Natural killer cell (primary cell): ENCODE data around the gene VIPR1. TPM values are rescaled to one million over a fixed set of nuclear protein-coding genes. Genes with fewer than 3 reads are reported as not detected.

Source experiments
- ATAC-seq, 3 donors: fragments of 150-1000 bp in 2 of 3; fragments of 200-7000 bp in 1 of 3; cut with Tn5 transposase; 1 replicate in 1 of 3; 2 replicates in 2 of 3; pipeline ENCODE4 v1.10.0; 2021; ENCODE audit warnings: mild to moderate bottlenecking in 2 of 3, moderate library complexity in 2 of 3
- DNase-seq, 2 donors: peaks; one replicate each; pipeline versions ENCODE4 v3.0.0 to v3.0.0-alpha.2; 2013 to 2021; ENCODE audit warnings: mixed read lengths in 1 of 2
- H3K27ac ChIP-seq: one replicate; pipeline ENCODE4 v1.5.1; 2013; ENCODE audit warnings: mild to moderate bottlenecking, low read length
- H3K27me3 ChIP-seq: one replicate; pipeline ENCODE4 v1.6.1; 2013; ENCODE audit warnings: low read length; ENCODE audit not compliant: control insufficient read depth, insufficient read depth
- H3K36me3 ChIP-seq: one replicate; pipeline ENCODE4 v1.6.1; 2013; ENCODE audit warnings: low read length; ENCODE audit not compliant: control insufficient read depth, insufficient read depth
- H3K4me1 ChIP-seq: one replicate; pipeline ENCODE4 v1.6.1; 2013; ENCODE audit warnings: low read length; ENCODE audit not compliant: control insufficient read depth, insufficient read depth
- H3K4me3 ChIP-seq: one replicate; pipeline ENCODE4 v1.5.1; 2013; ENCODE audit warnings: low read length
- H3K9me3 ChIP-seq: one replicate; pipeline ENCODE4 v1.6.1; 2013; ENCODE audit warnings: low read length; ENCODE audit not compliant: control insufficient read depth, insufficient read depth
- H3K27ac Mint-ChIP-seq, 2 donors: one replicate each; pipeline ENCODE4 v1.8.0; 2022; ENCODE audit warnings: mild to moderate bottlenecking in 2 of 2, mixed read lengths in 2 of 2, moderate library complexity in 1 of 2
- H3K27me3 Mint-ChIP-seq, 2 donors: one replicate each; pipeline ENCODE4 v1.8.0; 2022; ENCODE audit warnings: low read depth in 2 of 2, mixed read lengths in 2 of 2
- H3K36me3 Mint-ChIP-seq: one replicate; pipeline ENCODE4 v1.8.0; 2022; ENCODE audit warnings: mixed read lengths
- H3K4me1 Mint-ChIP-seq, 2 donors: one replicate each; pipeline ENCODE4 v1.8.0; 2022; ENCODE audit warnings: mixed read lengths in 2 of 2
- H3K4me3 Mint-ChIP-seq: one replicate; pipeline ENCODE4 v1.8.0; 2022; ENCODE audit warnings: mild to moderate bottlenecking, moderate library complexity, mixed read lengths
- H3K9me3 Mint-ChIP-seq, 2 donors: one replicate each; pipeline ENCODE4 v1.8.0; 2022; ENCODE audit warnings: mixed read lengths in 2 of 2
- CTCF ChIP-seq: fragments of 200-600 bp; IDR thresholded peaks from one replicate; pipeline ENCODE4 v1.8.0; 2022; ENCODE audit warnings: antibody characterized with exemption
- WGBS: methylation state at CpG from one replicate; pipeline ENCODE4 v1.1.7; 2013; ENCODE audit warnings: missing lambda C conversion rate; ENCODE audit not compliant: insufficient coverage; 5-methylcytosine and 5-hydroxymethylcytosine counted together
- intact Hi-C: fragments of 100-400 bp; cut with micrococcal nuclease; formaldehyde crosslinking; loops from one replicate; pipeline ENCODE4 v1.14.2; 2022
- total RNA-seq, 4 donors: library from RNA; stranded (reverse); fragments of 120-200 nt in 1 of 4; gene quantifications; one replicate each; pipeline versions ENCODE4 v1.2.3 to v1.2.4, GENCODE V29; 2013 to 2022

Gene VIPR1
- total RNA-seq, 3 donors from 2014 or later (not counting 1 experiment from before 2014, with no cell fraction given): 2.3 to 3.1 (median 2.4) TPM

GRCh38 chr3:42505128-42505848 is 2.8 kb downstream of the VIPR1 start:
- Mint-ChIP-seq H3K27ac (no peak overlapping the region), H3K9me3 (no peaks in the 10 kb centered on the region), H3K4me3 (no peak overlapping the region), H3K36me3 (no peaks in the 10 kb centered on the region), H3K4me1 (peaks cover 10 to 18% of the 10 kb centered on the region in 2 donors), H3K27me3 (peaks cover 34 to 43% of the 10 kb centered on the region in 2 donors)
- no peaks in the 10 kb centered on the region for H3K36me3 ChIP-seq
- ATAC-seq (no peak), DNase-seq (peak in 1 of 2 donors; percentile 4)
- H3K9me3 ChIP-seq: no peaks in the 10 kb centered on the region
- H3K4me3 ChIP-seq: no peak overlapping the region
- no peak overlapping the region for H3K27ac ChIP-seq
- 90% methylated on average over 6 of the region's 6 CpGs for WGBS
- peaks cover 27% of the 10 kb centered on the region for H3K4me1 ChIP-seq
- H3K27me3 ChIP-seq: peaks cover 3% of the 10 kb centered on the region
- no peak for TF ChIP-seq CTCF
- intact Hi-C loops: no loop called here

GRCh38 chr3:42505849-42506410 is 3.5 kb downstream of the VIPR1 start:
- intact Hi-C loops: no loop called here
- WGBS: 88% methylated on average over 4 of the region's 4 CpGs
- H3K4me1 ChIP-seq: peaks cover 27% of the 10 kb centered on the region
- Mint-ChIP-seq H3K4me3 (no peak overlapping the region), H3K36me3 (no peaks in the 10 kb centered on the region), H3K27me3 (peaks cover 28 to 40% of the 10 kb centered on the region in 2 donors), H3K27ac (no peak overlapping the region), H3K9me3 (no peaks in the 10 kb centered on the region), H3K4me1 (peaks cover 10 to 14% of the 10 kb centered on the region in 2 donors)
- peaks cover 3% of the 10 kb centered on the region for H3K27me3 ChIP-seq
- no peak for TF ChIP-seq CTCF
- no peaks in the 10 kb centered on the region for H3K9me3 ChIP-seq
- no peaks in the 10 kb centered on the region for H3K36me3 ChIP-seq
- H3K27ac ChIP-seq: no peak overlapping the region
- DNase-seq (peak in 1 of 2 donors; percentile 7), ATAC-seq (no peak)
- no peak overlapping the region for H3K4me3 ChIP-seq

GRCh38 chr3:42507252-42507651 is 4.8 kb downstream of the VIPR1 start:
- Histone ChIP-seq H3K27ac (no peak overlapping the region), H3K4me1 (peaks cover 19% of the 10 kb centered on the region), H3K36me3 (no peaks in the 10 kb centered on the region), H3K9me3 (no peaks in the 10 kb centered on the region), H3K27me3 (no peaks in the 10 kb centered on the region), H3K4me3 (no peak overlapping the region)
- Mint-ChIP-seq H3K36me3 (no peaks in the 10 kb centered on the region), H3K27ac (no peak overlapping the region), H3K4me3 (no peak overlapping the region), H3K9me3 (no peaks in the 10 kb centered on the region), H3K27me3 (peaks cover 18 to 29% of the 10 kb centered on the region in 2 donors), H3K4me1 (peaks cover under 1 to 1% of the 10 kb centered on the region in 2 donors)
- intact Hi-C loops: no loop called here
- 58% methylated on average over 7 of the region's 7 CpGs for whole genome bisulfite sequencing
- ATAC-seq (no peak), DNase-seq (peak in 1 of 2 donors; percentile 24)
- TF ChIP-seq CTCF: no peak
